Stimulated activated CD8-positive, alpha-beta memory T cell treated with anti-CD3 and anti-CD28 coated beads, Interleukin-12 subunit alpha, Interleukin-12 subunit beta, amount 100 ng/mL, for 4 hours (primary cell): ENCODE data around the gene AGAP1.

Experiments used
- DNase-seq: peaks from one replicate; pipeline ENCODE4 v3.0.0-alpha.2; 2020; ENCODE audit warnings: low read depth

Gene AGAP1

DNA sequence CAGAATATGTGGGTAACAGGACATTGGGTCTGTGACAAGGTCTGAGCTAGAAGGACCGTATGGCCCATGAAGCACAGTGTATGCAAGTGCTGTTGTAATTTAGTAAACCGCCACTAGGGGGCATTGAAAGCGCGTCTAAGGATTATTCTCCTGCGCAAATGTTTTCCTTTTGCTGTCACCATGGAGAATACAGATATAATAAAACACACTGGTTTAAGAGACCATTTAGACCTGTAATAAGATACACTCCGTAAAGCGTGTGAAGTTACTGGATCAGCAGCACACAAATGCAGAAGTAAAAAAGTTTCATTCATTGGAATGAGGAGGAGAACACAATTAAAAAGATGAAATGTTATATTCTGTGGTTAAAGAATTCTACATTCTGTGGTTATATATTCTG lies 272.4 kb downstream of the AGAP1 start:
- peak; percentile 8 for DNase-seq

DNA sequence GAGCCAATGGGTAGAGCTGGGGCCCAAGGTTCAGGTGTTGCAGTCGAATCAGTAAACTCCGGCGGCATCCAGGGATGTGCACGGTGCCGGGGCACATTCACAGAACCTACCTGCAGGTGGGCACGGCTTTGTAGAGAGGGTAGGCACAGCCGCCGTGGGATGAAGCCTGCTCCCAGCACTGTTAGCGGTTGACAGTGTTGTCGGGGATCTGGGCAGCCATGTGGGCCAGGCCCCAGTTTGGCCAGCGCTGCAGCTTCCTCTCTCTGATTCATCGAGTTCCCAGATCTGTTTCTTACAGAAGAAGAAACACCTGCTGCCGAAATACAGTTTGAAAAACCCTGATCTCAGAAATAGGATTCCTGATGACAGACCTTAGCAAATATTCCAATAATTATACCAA lies 274.8 kb downstream of the AGAP1 start:
- DNase-seq = no peak

DNA sequence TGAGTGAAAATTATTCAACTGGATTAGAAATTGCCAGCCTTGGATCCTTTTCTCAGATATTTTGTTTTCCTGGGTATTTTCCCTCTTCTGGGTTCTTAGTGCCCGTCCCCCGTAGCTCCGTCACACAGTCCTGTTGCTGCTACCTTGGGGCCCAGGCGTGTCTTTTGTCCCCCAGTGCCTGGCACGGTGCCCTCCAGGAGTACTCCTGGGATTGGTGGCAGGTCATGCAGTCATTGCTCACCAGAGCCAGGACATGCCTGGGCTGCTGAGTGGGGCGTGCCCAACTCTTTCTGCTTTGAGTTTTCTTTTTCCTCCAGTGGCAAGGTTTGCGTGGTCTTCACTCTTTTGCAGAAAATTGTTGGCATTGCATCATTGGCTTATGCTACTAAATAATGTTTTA lies 275.2 kb downstream of the AGAP1 start:
- no peak for DNase-seq

DNA sequence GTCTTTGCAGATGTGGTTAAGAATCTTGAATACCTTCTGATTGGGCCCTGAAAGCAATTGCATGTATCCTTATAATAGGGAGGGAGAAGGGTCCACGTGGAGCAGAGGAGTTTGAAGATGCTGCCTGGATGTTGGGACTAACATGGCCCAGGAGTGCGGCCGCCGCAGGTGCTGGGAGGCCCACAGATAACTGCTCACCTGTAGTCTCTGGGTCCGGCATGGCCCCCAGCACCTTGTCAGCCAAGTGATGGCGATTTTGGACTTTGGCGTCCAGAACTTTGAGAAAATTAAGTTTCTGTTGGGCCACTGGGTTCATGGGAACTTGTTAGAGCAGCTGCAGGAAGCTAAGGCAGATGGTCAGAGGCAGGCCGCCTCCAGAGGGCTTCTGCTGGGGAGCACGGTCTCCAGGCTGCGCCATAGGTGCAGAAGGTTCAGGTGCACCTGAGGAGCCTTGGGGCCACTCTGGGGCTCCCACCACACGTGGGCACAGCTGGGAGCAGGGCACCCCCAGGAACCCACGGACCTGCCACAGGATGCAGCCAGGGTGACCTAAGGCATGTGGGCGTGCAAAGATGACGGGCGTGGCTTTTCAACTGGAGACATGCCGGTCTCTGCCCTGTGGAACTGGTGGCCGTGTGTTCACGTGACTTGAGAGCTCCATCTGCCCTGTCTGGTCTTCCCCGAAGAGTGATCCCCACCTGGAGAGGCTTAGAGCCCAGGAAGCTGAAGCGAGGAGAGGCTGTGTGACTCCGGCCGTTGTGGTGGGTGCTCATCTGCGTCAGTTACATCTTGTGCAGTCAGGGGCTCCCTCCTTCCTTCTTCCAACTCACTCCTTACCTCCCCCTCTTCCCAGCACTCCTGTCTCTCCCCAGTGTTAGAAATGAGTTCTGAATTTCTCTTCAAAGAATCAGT lies 277.3 kb downstream of the AGAP1 start:
- DNase-seq = no peak

DNA sequence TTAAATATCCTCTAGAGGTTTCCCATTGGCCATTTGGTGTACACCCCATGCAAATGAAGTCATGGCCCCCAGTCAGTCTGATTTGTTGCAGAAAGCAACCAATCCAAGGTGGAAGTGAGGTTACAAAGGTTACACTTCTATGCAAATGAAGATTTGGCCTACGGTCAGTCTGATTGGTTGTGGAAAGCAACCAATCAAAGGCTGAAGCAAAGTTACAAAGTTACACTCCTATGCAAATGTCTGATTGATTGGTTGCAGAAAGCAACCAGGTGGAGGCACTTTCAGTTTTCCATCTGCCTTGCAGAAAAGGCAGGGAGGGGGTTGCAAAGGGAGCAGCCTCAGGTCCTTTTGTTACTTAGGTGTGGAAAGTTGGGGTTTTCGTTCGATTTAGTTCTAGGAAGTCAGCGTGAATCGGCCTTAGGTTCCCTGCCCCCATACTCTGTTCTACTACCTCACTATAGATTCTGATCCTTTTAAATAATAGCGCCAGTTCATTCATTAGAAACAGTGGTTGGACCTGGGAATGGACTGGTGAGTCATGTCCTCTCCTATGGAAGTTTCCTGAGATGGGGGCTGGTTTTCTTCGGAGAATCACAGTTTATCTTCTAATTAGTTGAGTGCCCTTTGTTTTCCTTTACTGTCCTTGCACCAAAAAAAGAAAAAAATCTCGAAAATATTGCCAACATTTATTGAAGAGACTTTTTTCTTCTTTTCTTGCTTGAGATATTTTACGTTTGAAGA lies 279.5 kb downstream of the AGAP1 start:
- DNase-seq = no peak

DNA sequence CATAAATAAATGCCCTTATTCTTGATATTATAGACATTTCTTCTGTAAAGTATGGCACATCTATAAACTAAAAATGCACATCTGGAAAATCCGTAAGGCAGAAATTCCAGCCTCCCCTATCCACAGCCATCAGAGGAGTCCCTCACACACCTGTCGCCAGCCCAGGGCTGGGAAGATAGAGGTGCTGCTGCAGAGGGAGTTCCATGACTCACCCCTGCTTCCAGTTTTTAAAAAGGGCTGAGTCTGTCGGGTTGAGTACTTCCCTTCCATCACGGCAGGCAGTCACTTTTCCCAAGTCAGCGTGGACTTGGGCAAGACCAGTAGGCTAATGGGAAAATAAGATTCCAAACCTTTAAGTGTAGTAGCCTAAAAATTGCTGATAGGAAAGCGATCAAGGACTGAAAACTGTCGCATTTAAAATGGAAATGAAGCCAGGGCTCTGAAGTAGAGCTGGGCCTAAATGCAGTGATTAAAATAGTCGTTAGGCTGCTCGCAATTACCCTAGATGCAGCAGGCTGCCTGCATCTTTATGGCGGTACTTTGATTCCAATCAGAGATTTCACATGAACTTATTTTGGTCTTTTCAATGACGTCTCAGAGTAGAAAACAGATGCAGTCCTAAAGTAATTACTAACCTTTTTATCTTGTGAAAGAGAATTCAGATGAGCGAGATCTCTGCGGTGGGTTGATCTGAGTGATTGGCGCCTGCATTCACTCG lies 280.5 kb downstream of the AGAP1 start:
- DNase-seq = no peak

DNA sequence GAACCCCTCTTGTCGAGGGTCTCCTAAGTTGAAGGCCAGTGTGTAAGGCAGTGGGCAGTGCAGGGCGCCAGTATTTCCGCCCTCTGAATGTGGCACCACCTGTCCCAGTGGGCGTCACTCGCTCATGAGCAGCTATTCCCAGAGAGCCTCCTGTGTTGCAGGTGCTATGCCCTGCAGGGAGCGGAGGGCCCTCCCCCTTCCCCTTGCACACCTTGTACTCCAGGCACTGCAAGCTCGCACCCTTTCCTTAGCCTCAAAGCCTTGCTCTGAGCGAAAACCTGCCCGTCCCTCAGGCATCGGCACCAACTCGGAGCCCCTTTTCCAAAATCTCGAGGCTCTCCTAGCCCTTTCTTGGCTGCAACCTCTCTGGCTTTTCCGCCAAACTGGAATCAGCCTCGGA lies 282.7 kb downstream of the AGAP1 start:
- no peak for DNase-seq

DNA sequence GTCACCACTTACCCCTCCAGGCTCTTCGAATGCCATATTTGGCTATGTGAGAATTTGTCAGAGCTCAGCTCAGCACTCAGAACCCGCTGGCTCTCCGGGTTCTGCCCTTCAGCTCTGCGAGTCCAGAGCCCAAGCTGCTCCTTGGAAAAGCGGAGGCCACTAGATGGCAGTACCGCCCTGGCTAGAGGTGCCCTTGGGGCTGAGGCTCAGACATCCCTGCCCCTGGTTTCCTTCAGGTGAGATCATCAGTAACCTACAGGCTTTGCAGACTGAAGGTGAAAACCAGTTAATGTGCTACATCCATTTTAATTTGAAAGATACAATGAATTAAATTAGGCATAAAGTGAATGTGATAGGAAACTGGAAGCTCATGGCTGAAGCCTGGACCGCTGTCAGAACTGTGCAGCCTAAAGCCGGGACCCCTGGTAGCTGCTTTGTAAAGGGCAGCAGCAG lies 285.6 kb downstream of the AGAP1 start:
- no peak for DNase-seq

DNA sequence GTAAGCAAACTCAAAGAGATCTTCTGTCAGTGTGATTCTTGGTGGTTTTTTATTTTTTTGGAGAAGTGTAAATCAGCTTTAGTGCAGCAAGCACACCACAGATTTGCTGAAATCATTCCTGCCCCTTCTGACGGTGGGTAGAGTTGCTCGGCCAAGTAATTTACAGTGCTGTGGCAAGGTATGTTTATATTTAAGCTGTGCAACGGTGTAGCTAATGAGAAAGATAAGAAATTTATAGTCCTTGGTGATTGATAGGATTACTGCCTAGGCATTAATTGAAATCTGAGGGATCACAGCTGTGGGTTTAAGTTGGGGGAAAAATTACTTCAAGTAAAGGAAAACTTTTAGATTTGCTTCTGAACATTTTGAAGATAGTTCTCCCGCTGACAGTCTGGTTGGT lies 286.6 kb downstream of the AGAP1 start:
- DNase-seq = no peak

DNA sequence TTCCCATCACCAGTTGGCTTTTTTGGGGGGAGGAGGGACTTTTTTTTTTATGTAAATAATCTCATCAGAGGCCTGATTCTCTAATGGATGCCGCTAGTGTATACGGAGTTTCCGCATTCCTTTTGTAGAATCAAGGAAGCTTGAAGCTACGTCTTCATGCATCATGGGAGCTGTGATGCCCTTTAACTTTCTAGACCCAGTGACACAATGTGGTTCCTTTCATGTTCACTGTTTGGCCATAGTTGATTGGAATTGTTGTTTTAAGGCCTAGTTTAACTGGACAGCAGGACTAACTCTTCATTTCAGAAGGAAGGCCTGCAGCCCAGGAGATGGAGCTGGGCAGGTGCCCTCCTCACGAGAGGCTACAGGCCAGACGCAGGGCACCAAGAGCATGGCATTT lies 287.9 kb downstream of the AGAP1 start:
- DNase-seq = no peak

DNA sequence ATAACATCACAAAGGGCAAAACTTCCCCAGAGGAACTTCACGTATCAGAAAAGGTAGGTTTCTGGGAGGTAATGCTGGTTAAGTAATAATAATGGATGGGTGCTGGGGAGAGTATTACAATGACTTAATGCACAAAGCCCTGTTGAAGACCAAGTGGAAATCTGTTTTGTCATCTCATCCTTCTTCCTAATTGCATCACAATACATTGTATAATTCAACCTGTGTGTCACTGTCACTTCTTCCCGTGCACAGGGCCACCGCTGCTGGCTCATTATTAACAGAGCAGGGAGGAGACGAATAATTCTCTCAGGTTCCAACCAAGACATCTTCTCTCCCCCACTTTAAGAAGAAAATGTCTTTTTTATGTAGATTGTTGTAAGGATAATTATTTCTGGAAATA lies 290.9 kb downstream of the AGAP1 start:
- no peak for DNase-seq

DNA sequence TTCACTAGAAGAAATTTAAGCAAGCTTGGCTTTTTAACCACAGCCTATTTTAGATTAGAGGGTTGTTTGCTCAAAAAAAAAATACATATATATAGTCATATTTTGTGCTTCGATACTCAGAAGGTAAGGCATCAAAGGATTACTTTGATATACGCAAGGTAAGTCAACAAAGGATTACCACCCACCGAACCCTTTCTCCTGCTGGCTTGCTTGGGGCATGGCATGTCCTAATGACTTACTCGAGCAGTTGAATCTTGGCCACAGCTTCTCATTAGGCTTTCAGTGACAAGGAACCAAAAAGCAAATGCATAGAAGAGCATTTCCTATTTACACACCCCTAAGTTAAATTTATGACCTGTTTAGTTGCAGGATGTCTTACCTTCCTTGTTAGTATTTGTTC lies 295.7 kb downstream of the AGAP1 start:
- no peak for DNase-seq

DNA sequence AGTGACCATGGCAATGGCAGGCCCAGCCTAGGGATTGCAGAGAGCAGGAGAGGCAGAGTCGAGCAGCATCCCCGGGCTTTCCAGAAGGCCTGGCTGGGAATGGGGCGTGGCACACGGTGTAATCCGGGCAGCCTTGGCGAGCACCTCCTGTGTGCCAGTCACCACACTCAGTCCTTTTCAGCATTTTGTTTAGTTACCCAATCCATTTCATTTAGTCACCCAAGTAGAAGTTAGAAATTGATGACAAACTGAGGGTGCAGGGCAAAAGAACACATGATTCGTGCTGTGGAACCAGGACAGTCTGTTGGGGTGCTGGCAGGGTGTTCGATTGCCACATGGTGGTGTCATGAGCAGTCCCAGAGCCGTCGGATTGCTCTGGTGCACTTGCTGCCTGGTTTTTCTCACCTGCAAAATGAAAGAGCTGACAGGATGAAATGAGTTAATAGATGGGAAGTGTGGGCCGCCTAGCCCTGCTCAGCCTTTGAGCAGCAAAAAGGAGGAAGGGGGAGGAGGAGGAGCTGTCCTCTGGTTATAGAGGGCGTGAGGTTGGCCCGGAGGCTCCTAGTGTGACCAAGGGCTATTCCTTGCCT lies 299.4 kb downstream of the AGAP1 start:
- DNase-seq = no peak

DNA sequence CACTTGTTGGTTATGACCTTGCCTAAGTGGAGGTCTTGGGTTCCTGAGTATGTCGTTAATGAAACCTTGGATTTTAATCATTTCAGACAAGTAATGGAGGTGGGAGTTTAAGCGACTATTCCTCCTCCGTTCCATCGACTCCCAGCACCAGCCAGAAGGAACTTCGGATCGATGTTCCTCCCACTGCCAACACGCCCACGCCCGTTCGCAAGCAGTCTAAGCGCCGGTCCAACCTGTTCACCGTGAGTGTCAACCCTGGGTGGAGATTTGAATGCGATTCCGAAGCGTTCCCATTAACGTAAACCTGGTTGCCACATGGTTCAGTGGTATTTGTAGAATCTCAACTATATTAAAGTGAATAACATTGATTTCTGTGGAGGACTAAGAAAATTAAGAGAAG lies 305.4 kb downstream of the AGAP1 start:
- DNase-seq = no peak

DNA sequence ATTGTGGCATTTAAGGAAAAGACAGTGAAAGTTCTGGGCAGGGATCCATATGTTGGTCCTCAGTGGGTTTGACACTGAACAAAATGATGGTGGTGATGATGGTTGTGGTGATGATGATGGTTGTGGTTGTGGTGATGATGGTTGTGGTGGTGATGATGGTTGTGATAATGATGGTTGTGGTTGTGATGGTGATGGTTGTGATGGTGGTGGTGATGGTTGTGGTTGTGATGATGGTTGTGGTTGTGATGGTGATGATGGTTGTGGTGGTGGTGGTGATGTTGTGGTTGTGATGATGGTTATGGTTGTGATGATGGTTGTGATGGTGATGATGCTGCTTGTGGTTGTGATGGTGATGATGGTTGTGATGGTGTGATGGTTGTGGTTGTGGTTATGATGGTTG lies 308.7 kb downstream of the AGAP1 start:
- no peak for DNase-seq

DNA sequence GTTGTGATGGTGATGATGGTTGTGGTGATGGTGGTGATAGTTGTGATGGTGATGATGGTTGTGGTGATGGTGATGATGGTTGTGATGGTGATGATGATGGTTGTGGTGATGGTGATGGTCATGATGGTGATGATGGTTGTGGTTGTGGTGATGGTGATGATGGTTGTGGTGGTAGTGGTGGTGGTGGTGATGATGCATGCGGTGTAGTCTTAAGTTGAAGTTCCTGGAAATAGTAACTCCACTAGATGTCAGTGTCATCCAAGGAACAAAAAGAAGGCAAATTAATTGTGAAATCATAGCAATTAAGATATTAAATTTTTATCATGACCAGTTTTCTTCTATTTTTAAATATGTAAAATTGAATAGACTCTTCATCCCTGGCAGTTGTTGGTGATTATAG lies 309.2 kb downstream of the AGAP1 start:
- DNase-seq = no peak

DNA sequence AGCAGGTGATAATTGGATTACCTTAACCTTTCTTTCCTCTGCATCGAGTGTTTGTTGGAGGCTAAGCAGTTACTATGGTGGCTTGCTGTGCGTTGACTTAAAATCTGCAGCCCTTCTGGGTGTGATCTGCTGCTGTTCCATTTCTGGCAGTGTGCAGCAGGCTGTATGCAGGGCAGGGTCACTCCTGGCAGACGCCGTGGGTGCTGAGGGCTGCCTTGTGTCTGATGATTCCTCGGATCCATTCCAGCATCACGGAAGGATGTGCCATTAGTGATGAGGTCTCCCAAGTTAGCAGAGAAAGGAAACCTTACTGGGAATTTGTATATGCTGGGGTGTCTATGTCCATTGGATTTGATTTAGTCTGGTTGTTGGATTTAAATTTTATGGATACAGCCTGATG lies 310.8 kb downstream of the AGAP1 start:
- DNase-seq = no peak

DNA sequence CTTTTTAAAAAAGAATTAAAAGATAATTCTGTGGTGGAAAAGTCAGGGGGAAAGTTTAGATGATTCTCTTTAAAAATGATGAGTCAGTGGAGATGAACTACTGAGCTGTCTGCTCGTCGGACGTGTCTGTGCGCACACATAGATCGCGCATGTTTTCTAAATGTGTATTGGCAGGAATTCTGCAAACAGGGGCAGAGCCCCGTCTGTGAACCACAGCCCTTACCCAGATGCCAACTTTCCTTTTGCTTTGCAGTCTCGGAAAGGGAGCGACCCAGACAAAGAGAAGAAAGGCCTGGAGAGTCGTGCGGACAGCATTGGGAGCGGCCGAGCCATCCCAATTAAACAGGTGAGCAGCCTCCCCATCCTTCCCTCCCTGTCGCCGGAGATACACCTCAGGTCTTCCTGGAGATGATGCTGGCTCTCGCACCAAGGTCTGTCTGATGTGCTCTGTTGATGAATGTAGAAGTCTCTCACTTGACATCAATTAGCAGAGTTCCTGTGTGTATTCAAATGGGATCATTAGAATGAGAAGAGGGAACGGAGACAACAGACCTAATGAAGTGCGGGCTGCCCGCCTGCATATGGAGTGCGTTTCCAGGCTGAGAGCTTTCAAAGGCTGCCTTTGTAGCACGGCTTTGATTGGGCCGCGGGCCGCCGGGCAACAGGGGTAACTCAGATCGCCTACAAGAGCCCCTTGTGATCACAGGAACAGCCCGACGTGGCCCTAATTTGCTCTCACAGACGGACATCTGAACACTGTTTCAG lies 313.3 kb downstream of the AGAP1 start:
- no peak for DNase-seq

DNA sequence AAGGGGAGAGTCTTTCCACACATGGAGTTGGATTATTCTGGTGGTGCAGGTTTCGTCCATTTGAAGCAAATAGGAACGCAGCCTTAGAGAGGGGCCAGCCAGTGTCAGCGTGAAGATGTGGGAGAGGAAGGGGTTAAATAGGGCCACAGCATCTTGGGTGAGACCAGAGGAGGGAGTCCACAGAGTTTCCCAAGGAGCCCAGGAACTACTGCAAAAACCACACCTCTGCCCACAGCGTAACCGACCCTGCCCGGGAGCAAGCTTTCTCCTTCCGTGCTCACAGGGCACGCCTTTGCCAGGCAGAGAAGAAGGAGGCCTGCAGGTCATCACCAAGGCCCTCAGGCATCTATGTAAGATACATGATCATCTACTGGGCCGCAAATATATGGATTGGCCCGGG lies 314.5 kb downstream of the AGAP1 start:
- no peak for DNase-seq

DNA sequence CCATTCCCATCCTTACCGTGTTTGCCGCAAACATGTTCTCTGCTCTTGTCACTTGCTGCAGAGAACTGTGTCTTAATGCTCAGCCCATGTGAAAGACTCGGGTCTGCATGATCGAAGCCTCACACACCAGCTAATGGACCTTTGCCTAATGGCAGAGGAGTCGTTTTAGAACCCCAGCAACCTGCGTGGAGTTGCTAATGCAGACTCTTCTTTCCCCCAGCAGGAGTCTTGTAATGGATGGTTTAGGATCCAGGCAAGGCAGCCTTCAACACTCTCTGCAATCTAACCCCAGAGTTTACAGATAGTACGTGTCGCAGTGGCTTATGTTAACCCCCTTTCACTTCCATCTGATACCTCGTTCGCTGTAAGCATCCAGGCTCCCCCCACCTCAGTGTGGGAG lies 316.4 kb downstream of the AGAP1 start:
- no peak for DNase-seq

DNA sequence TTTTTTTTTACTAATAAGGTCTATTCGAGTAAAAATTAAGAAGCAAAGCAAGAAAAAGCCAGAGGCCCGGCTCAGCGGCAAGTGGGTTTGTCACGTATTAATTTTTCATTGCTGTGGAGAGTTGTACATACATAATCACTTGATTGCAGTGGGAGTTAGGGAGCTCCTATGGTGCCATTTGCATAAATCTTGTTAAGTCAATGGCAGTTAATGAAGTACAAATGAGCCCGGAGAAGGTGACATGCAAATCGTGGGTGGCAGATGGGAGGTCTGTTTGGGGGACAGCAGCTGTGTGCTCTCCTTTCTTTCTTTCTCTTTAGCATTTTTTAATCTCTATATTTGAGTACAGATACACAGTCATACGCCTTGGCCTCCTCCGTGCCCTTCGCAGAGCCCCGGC lies 317.0 kb downstream of the AGAP1 start:
- no peak for DNase-seq
